GM04504 (cell line): ENCODE data around the gene SDCCAG8.

Experiments
- DNase-seq: peaks from one replicate; pipeline ENCODE4 v3.0.0-alpha.2; 2012; ENCODE audit warnings: low read depth

Gene SDCCAG8

GRCh38 chr1:243281672-243282071, 25.8 kb downstream of the SDCCAG8 start:
- DNase-seq = no peak

- DNase-seq = no peak
Measured at GRCh38 chr1:243286409-243287122, 30.7 kb downstream of the SDCCAG8 start.

GRCh38 chr1:243287123-243287460, 31.3 kb downstream of the SDCCAG8 start:
- no peak for DNase-seq

GRCh38 chr1:243287652-243288051, 31.8 kb downstream of the SDCCAG8 start:
- DNase-seq = peak; percentile 48

- DNase-seq = no peak
Measured at GRCh38 chr1:243288062-243288461, 32.2 kb downstream of the SDCCAG8 start.

- DNase-seq = no peak
Measured at GRCh38 chr1:243291292-243291691, 35.5 kb downstream of the SDCCAG8 start.

GRCh38 chr1:243292117-243292516, 36.3 kb downstream of the SDCCAG8 start:
- no peak for DNase-seq

GRCh38 chr1:243293941-243294722, 38.3 kb downstream of the SDCCAG8 start:
- no peak for DNase-seq

GRCh38 chr1:243294723-243295121, 38.9 kb downstream of the SDCCAG8 start:
- DNase-seq = peak; percentile 23

- DNase-seq = no peak
Measured at GRCh38 chr1:243299069-243299468, 43.2 kb downstream of the SDCCAG8 start.

- no peak for DNase-seq
Measured at GRCh38 chr1:243301059-243301458, 45.2 kb downstream of the SDCCAG8 start.

GRCh38 chr1:243311809-243312208, 56.0 kb downstream of the SDCCAG8 start:
- DNase-seq = no peak

GRCh38 chr1:243312952-243313634, 57.3 kb downstream of the SDCCAG8 start:
- no peak for DNase-seq

- no peak for DNase-seq
Measured at GRCh38 chr1:243313635-243314536, 58.0 kb downstream of the SDCCAG8 start.

GRCh38 chr1:243315455-243315854, 59.6 kb downstream of the SDCCAG8 start:
- DNase-seq = no peak

- DNase-seq = no peak
Measured at GRCh38 chr1:243315893-243316292, 60.1 kb downstream of the SDCCAG8 start.

- no peak for DNase-seq
Measured at GRCh38 chr1:243316366-243316989, 60.6 kb downstream of the SDCCAG8 start.

- no peak for DNase-seq
Measured at GRCh38 chr1:243320224-243320623, 64.4 kb downstream of the SDCCAG8 start.

GRCh38 chr1:243322326-243322725, 66.5 kb downstream of the SDCCAG8 start:
- DNase-seq = no peak

- no peak for DNase-seq
Measured at GRCh38 chr1:243323491-243323890, 67.7 kb downstream of the SDCCAG8 start.

GRCh38 chr1:243325305-243325890, 69.6 kb downstream of the SDCCAG8 start:
- DNase-seq = peak; percentile 34
